GM23338 (cell line): ENCODE measurements around the gene CENPL. TPM values are rescaled to one million over a fixed set of nuclear protein-coding genes. Genes with fewer than 3 reads are reported as not detected.
"Not testable (repeated sequence)": the region's sequence is repeated elsewhere in the genome, so short reads cannot be mapped to it uniquely, and the experiment has no call there.

Source experiments
- ATAC-seq: fragments of 200-7000 bp; cut with Tn5 transposase; 3 replicates; pipeline ENCODE4 v1.9.1; 2020
- DNase-seq: peaks from one replicate; pipeline ENCODE4 v3.0.0-alpha.2; 2015; ENCODE audit warnings: low spot score
- H2AFZ ChIP-seq: fragments of 200-600 bp; sonication (generic); 2 replicates; pipeline ENCODE4 v1.8.0; 2016; ENCODE audit warnings: antibody characterized with exemption, mild to moderate bottlenecking, moderate library complexity
- H3F3A ChIP-seq: fragments of 200-600 bp; sonication (generic); replicated peaks from 2 replicates; pipeline ENCODE4 v1.8.0; 2017; ENCODE audit warnings: antibody characterized with exemption, mixed run types, low read depth
- H3K27ac ChIP-seq: fragments of 200-600 bp; sonication (generic); 2 replicates; pipeline ENCODE4 v1.6.1; 2016; ENCODE audit warnings: low read depth
- H3K27me3 ChIP-seq: fragments of 200-600 bp; sonication (generic); 2 replicates; pipeline ENCODE4 v1.8.0; 2016; ENCODE audit warnings: mild to moderate bottlenecking, mixed run types, moderate library complexity; ENCODE audit not compliant: insufficient read depth
- H3K36me3 ChIP-seq: fragments of 200-600 bp; sonication (generic); 2 replicates; pipeline ENCODE4 v1.8.0; 2016; ENCODE audit warnings: mild to moderate bottlenecking; ENCODE audit not compliant: insufficient read depth
- H3K4me1 ChIP-seq: fragments of 200-600 bp; sonication (generic); 2 replicates; pipeline ENCODE4 v1.8.0; 2016; ENCODE audit warnings: mild to moderate bottlenecking, moderate library complexity; ENCODE audit not compliant: insufficient read depth
- H3K4me2 ChIP-seq: fragments of 200-600 bp; sonication (generic); 2 replicates; pipeline ENCODE4 v1.7.1; 2017; ENCODE audit warnings: mixed run types
- H3K4me3 ChIP-seq: fragments of 200-600 bp; sonication (generic); 2 replicates; pipeline ENCODE4 v1.6.1; 2016; ENCODE audit warnings: mixed run types
- H3K79me2 ChIP-seq: fragments of 200-600 bp; sonication (generic); replicated peaks from 2 replicates; pipeline ENCODE4 v1.8.0; 2017; ENCODE audit warnings: mild to moderate bottlenecking; ENCODE audit not compliant: insufficient read depth
- H3K9me2 ChIP-seq: fragments of 200-600 bp; sonication (generic); 2 replicates; pipeline ENCODE4 v1.8.0; 2017; ENCODE audit not compliant: insufficient read depth
- H4K20me1 ChIP-seq: fragments of 200-600 bp; sonication (generic); replicated peaks from 2 replicates; pipeline ENCODE4 v1.8.0; 2017; ENCODE audit warnings: mild to moderate bottlenecking; ENCODE audit not compliant: insufficient read depth
- H3K27ac Mint-ChIP-seq: 2 replicates; pipeline ENCODE4 v1.8.0; 2020; ENCODE audit warnings: inconsistent platforms, mild to moderate bottlenecking, moderate library complexity, mixed read lengths
- H3K27me3 Mint-ChIP-seq: 3 replicates; pipeline ENCODE4 v1.8.0; 2022; ENCODE audit warnings: low read depth, mild to moderate bottlenecking, moderate library complexity, mixed read lengths, inconsistent platforms; ENCODE audit not compliant: insufficient read depth, poor library complexity
- H3K36me3 Mint-ChIP-seq: 3 replicates; pipeline ENCODE4 v1.8.0; 2021; ENCODE audit warnings: low read depth, mild to moderate bottlenecking, inconsistent platforms, moderate library complexity, mixed read lengths
- H3K4me1 Mint-ChIP-seq: 3 replicates; pipeline ENCODE4 v1.8.0; 2020; ENCODE audit warnings: mild to moderate bottlenecking, inconsistent platforms, mixed read lengths
- H3K4me3 Mint-ChIP-seq: 3 replicates; pipeline ENCODE4 v1.8.0; 2021; ENCODE audit warnings: moderate library complexity, mild to moderate bottlenecking, inconsistent platforms, mixed read lengths
- H3K9me3 Mint-ChIP-seq: 3 replicates; pipeline ENCODE4 v1.8.0; 2020; ENCODE audit warnings: moderate library complexity, mild to moderate bottlenecking, inconsistent platforms, mixed read lengths
- CTCF ChIP-seq, 2 experiments: fragments of 200-600 bp in 1 of 2; sonication (generic) in 1 of 2; conservative IDR thresholded peaks; 2 replicates each; pipeline versions ENCODE4 v1.5.1 to v1.6.1; 2016 to 2017; ENCODE audit warnings: antibody characterized with exemption in 2 of 2, low read depth in 2 of 2, mild to moderate bottlenecking in 2 of 2, moderate library complexity in 1 of 2
- EZH2 ChIP-seq: fragments of 200-600 bp; sonication (generic); IDR thresholded peaks from one replicate; pipeline ENCODE4 v1.8.0; 2017; ENCODE audit warnings: antibody characterized with exemption, mild to moderate bottlenecking, low read depth; ENCODE audit not compliant: unreplicated experiment
- EZH2phosphoT487 ChIP-seq: fragments of 200-600 bp; sonication (generic); IDR thresholded peaks from one replicate; pipeline ENCODE4 v1.8.1; 2018; ENCODE audit warnings: antibody characterized with exemption; ENCODE audit not compliant: unreplicated experiment
- JUNB ChIP-seq: IDR thresholded peaks from one replicate; pipeline ENCODE4 v1.6.1; 2016; ENCODE audit warnings: antibody characterized with exemption; ENCODE audit not compliant: unreplicated experiment
- NANOG ChIP-seq: IDR thresholded peaks from 2 replicates; pipeline ENCODE4 v1.6.1; 2016; ENCODE audit warnings: antibody characterized with exemption, borderline replicate concordance
- REST ChIP-seq: IDR thresholded peaks from one replicate; pipeline ENCODE4 v1.6.1; 2018; ENCODE audit warnings: antibody characterized with exemption; ENCODE audit not compliant: unreplicated experiment
- ZNF114 ChIP-seq: fragments of 250-450 bp; sonication (Bioruptor Pico); IDR thresholded peaks from 2 replicates; pipeline ENCODE4 v1.5.0; 2020; ENCODE audit warnings: mild to moderate bottlenecking, moderate library complexity
- ZNF331 ChIP-seq: fragments of 250-450 bp; sonication (Bioruptor Pico); IDR thresholded peaks from 2 replicates; pipeline ENCODE4 v1.5.0; 2020; ENCODE audit warnings: low read depth, mild to moderate bottlenecking, moderate library complexity
- polyA plus RNA-seq: library from polyadenylated mRNA; unstranded; fragments of >200 nt; fragmentation: Nextera tagmentation; extraction: Ambion mirVana; gene quantifications from 2 replicates; pipeline ENCODE4 v1.2.1, GENCODE V29; 2016
- total RNA-seq: library from RNA; depleted of rRNA; stranded (reverse); fragments of >200 nt; shearing (Covaris generic); gene quantifications from 2 replicates; pipeline ENCODE4 v1.2.3, GENCODE V29; 2014

CENPL gene
- total and polyA plus RNA-seq, 2 experiments from 2014 or later = 13.6 to 23.5 TPM

DNA sequence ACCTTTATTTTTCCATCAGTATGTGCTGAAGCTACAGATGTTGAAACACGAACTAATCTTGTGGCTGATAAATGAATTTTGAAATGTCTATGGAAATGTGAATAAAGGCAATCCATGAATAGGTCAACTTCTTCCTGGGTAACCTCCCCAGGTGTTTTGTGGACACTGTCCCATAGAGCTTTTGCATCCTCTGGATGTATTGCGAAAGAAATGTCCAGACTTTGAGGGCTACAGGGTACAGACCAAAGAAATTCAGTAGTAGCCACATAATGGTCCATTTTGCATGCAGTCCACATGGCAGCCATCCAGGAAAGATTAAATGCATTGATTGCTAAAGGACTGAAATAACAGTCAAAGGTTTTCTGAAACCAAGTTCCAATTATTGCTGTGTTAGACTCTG is 21.7 kb downstream of the CENPL start:
- Histone ChIP-seq H3F3A (no peaks in the 10 kb centered on the region), H3K4me3 (no peak overlapping the region), H3K79me2 (no peaks in the 10 kb centered on the region), H3K36me3 (peaks cover 27% of the 10 kb centered on the region), H3K27ac (no peak overlapping the region), H2AFZ (no peak overlapping the region), H3K4me2 (no peak overlapping the region), H4K20me1 (peaks cover 2% of the 10 kb centered on the region; the same call in 1 of the 2 replicates), H3K9me2 (no peaks in the 10 kb centered on the region), H3K27me3 (no peaks in the 10 kb centered on the region), H3K4me1 (no peaks in the 10 kb centered on the region)
- ATAC-seq = no peak
- Mint-ChIP-seq H3K27me3 (peaks cover 2% of the 10 kb centered on the region), H3K4me3 (no peak overlapping the region), H3K4me1 (no peaks in the 10 kb centered on the region), H3K27ac (no peak overlapping the region), H3K36me3 (peaks cover 34% of the 10 kb centered on the region), H3K9me3 (no peaks in the 10 kb centered on the region)
- TF ChIP-seq EZH2 (no peak), EZH2phosphoT487 (no peak), CTCF (conservative IDR thresholded peaks at IDR 0.05; ENCODE audit: low read depth in 2 of 2) (no peak), NANOG (no peak), ZNF114 (no peak), REST (no peak), JUNB (no peak), ZNF331 (CRISPR knock-in tag) (no peak)
- DNase-seq = no peak

GRCh38 chr1:173799995-173800394 is 24.7 kb downstream of the CENPL start:
- not testable (repeated sequence) for H3K4me2 ChIP-seq, H3K4me1 Mint-ChIP-seq, H3K27me3 Mint-ChIP-seq, H3K27me3 ChIP-seq, H3K4me3 ChIP-seq, H3K79me2 ChIP-seq, ATAC-seq, H3K4me3 Mint-ChIP-seq, H3K9me2 ChIP-seq, H3K27ac Mint-ChIP-seq, H4K20me1 ChIP-seq, H3F3A ChIP-seq, H3K4me1 ChIP-seq, H2AFZ ChIP-seq, DNase-seq, H3K27ac ChIP-seq
- Mint-ChIP-seq H3K36me3 (peaks cover 48% of the 10 kb centered on the region), H3K9me3 (peaks cover 15% of the 10 kb centered on the region; the same call in 2 of the 3 replicates)
- H3K36me3 ChIP-seq = peaks cover 19% of the 10 kb centered on the region; the same call in 1 of the 2 replicates
